ENCODE data around the gene IGF1.
"Not testable (repeated sequence)": the region's sequence is repeated elsewhere in the genome, so short reads cannot be mapped to it uniquely, and the experiment has no call there.

Gene IGF1

DNA sequence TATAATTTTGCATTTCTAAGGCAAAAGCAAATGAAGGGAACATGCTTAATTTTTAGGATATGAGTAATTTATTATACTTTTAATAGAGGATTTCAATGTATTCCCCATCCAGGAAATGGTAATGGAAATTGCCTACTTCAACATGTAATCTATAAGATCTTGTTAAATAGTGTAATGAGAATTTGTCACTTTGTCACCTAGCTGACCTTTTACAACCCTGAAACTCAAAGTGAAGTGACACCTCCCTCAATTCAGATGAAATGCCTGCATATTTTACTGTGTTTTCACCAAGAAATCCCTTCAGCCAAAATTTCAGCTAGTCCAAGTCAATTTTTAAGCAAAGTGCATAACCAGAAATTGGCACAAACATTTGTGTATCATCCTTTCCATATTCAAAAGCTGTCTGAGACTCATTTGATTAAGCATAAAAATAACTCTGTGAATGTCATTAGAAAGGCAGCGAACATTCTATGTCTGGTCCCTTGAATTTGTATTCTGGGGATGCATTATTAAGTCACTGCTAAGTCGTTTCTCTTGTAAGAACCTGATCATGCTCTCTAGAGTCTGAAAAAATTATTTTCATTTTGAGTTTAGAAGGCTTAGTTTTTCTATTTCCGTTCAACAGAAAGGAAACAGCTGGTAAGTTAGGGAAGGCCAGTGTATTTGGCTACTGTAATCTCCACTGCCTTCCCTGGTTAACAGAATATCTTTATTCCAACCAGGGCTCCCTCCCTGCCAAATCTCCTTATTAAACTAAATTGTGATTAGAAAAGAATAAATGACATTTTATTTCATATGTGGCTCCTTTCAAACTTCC, 100.8 kb downstream of the IGF1 start:
- DNase-seq (ENCODE audit: low read depth), result no peak

DNA sequence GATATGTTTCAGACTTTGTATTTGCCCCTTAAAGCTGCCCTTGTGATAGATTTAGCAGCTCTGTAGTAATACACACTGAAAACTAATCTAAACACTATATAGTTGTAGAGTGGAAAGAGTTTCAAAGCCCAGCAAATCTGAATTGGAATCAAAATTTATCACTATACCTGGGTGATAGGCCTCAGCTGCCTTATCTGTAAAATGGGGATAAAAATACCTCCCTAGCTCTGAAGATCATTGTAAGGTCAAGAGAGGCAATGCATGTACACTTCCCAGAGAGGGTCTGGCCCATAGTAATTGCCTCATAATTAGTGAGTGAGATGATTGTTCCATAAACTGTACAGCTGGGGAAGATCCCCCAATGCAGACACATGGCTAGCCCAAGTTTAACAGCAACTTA, 103.6 kb downstream of the IGF1 start:
- DNase-seq (ENCODE audit: low read depth), result no peak

DNA sequence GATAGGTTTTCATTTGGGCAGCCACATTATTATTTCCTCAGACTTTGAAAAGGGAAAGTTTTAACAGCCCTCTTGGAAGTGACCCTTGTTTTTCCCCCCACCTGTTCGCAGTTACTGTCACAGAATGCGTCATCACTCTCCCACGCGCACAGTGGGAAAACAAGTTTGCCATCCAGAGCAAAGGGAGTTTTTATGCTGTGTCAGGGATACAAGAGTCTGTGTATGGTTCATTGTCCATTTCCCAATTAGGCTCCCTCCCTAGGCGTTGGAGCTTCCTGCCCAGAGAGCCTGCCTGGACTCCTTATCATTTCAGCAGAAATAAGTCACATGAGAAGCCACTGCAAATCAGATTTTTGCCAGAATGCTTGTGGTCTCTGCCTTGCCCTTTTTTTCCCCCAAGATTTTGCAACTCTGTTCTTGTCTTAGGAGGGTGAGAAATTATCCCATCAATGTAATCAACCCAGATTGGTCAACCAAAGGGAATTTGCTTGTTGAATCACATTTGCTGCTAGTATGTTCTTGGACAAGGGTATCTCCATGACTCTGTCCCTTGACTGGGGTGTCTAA, 104.1 kb downstream of the IGF1 start:
- DNase-seq (ENCODE audit: low read depth), result peak; percentile 84

DNA sequence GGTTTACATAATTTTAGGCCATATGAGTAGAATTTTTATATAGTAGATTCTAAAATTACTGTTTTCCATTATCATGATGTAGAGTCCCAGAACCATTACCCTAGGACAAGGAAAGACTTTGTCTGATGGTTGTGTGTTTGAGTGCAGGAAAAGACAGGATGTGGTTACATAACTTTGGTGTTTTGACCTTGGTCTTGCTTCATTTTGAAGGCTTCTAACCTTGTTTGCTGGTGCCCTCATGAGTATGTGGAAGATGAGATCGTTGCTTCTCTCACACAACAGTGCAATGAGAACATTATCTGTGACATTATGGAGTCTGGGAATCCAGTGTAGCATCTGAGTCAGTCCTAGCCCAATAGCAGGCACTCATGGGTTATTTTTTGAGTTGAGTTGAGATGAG, 106.2 kb downstream of the IGF1 start:
- peak; percentile 12 for DNase-seq (ENCODE audit: low read depth)

DNA sequence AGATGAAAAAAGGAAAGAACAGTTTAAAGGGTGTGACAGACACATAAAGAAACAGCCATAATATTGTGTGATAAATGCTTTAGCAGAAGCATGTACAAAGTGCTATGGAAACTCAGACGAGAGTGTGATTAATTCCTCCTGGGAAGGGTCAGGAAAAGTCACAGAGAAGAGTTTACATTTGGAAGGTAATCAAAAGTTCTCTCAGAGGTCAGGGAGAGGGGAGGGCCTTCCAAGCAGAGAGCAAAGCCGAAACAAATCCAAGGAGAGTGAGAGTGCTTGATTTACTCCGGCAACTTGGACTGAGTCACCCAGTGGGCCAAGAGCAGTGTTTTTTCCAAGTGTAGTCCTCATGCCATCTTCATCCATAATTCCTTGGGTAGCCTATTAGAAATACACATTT, 108.3 kb downstream of the IGF1 start:
- DNase-seq (ENCODE audit: low read depth), result peak; percentile 17

DNA sequence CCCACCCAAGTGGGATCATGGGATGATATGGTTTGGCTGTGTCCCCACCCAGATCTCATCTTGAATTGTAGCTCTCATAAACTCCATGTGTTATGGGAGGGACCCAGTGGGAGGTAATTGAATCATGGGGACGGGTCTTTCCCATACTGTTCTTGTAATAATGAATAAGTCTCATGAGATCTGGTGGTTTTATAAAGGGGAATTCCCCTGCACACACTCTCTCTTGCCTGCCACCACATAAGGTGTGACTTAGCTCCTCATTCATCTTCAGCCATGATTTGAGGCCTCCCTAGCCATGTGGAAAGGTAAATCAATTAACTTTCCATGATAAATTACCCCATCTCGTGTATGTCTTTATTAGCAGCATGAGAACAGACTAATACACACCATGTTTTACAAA, 109.2 kb downstream of the IGF1 start:
- DNase-seq (ENCODE audit: low read depth), result no peak

DNA sequence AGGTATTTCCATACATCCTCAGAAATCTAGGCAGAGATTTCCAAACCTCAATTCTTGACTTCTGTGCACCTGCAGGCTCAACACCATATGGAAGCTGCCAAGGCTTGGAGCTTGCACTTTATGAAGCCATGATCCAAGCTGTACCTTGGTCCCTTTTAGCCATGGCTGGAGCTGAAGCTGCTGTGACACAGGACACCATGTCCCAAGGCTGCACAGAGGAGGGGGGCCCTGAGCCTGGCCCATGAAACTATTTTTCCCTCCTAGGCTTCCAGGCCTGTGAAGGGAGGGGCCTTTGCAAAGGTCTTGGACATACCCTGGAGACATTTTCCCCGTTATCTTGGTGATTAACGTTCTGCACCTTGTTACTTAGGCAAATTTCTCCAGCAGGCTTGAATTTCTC, 110.5 kb downstream of the IGF1 start:
- no peak for DNase-seq (ENCODE audit: low read depth)

DNA sequence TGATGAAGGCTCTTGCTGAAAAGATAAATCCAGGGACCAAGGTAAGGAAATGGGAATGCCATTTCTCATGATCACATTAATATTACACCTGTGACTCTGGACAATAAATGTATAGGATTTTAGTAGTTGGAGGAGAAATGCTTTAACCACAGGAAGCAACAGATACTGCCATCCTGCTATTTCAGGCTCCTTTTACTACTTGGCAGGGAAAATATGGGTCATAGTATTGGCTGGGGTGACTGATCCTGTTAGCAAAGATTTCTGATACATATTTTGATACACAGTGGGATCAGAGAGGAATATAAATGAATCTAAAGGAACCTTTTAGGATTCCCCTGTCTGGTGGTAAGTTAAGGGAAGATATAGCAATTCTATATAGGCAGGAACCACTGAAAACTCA, 115.0 kb downstream of the IGF1 start:
- no peak for DNase-seq (ENCODE audit: low read depth)

DNA sequence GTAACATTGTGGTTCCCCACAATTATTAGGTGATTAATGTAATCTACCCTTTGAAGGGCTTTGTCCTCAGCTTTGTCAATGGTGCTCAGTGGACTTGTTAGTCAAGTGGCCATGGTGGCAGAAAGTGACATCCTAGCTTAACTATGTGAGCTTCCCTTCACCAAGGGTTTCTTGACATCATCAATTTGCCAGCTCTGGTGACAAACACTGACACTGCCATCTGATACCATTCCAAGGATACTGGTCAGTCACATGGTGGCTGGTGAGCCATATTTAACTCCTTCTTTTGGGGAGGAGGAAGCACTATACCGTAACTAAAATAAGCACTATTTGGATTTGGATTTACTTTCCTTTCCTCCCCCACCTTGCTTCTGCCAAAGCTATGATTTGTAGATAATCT, 115.7 kb downstream of the IGF1 start:
- no peak for DNase-seq (ENCODE audit: low read depth)

DNA sequence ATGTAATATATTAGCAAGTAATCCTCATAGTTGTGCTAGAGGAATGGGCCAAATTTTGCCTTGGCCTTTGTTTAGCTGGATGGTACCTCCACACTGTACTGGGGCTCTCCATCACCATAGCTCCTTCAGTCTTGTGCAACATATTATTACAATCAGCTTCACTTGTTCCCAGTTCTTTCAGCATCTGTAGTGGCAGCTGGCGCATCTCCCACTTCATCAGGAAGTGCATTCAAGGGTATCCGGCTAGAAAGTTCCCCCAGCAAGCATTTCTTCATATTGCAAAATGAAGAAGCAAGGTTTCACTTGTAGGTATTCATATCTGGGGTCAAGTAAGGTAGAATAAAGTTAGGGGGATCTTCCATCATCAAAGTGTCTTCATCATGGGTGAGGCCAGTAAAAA, 123.7 kb downstream of the IGF1 start:
- no peak for DNase-seq (ENCODE audit: low read depth)

DNA sequence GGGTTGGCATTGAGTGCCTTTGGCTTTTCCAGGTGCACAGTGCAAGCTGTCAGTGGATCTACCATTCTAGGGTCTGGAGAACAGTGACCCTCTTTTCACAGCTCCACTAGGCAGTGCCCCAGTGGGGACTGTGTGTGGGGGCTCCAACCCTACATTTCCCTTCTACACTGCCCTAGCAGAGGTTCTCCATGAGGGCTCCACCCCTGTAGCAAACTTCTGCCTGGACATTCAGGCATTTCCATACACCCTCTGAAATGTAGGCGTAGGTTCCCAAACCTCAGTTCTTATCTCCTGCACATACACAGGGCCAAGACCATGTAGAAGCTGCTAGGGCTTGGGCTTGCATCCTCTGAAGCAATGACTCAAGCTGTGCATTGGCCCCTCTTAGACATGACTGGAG, 126.1 kb downstream of the IGF1 start:
- not testable (repeated sequence) for DNase-seq (ENCODE audit: low read depth)

DNA sequence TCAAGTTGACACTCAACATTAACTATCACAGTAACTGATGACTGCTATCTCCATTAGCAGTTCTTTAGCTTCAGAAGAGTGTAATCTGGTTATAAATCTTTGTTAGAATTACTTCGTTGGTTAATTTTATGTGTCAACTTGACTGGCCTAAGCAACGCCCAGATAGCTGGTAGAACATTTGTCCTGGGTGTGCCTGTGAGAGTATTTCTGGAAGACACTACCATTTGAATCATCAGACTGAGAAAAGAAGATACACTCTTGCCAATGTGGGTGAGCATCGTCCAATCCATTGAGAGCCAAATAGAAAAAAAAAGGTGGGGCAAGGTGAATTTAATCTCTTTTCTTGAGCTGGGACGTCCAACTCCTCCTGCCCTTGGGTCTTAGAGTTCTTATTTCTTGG, 129.0 kb downstream of the IGF1 start:
- DNase-seq (ENCODE audit: low read depth), result no peak

DNA sequence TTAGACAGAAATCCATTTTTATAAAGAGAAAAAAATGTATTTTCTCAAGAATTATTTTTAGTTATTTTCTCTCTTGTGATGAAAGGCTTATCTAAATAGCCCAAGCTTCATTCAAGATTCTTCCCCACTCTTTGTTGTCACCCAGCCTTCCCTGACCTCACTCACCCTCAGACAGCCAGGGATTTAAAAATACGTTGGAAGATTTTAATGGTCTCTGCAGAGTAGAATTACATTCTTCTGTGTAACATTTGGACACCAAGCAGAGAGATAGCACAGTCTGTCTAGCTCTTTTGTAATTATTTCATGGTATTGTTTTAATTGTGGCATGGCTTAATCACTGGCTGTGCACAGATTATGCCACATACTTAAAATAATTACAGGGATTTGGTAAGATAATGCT, 130.3 kb downstream of the IGF1 start:
- DNase-seq (ENCODE audit: low read depth), result no peak

DNA sequence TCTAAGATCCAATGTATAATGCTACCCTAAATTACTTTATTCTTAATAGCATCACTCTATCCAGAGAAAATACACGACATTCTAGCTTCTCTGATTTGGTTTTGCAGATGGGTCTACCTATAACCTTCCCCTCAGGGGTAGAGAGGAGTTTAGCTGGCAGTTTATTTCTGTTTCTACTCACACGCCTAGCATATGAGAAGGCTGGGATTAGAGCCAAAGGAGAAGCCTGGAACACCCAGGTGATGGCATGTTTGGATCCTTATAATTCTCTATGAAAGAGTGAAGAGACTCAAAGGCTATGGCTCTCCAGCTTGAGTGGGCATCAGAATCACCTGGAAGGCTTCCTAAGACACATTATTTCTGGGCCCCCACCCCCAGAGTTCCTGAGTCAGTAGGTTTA, 131.3 kb downstream of the IGF1 start:
- DNase-seq (ENCODE audit: low read depth), result no peak

DNA sequence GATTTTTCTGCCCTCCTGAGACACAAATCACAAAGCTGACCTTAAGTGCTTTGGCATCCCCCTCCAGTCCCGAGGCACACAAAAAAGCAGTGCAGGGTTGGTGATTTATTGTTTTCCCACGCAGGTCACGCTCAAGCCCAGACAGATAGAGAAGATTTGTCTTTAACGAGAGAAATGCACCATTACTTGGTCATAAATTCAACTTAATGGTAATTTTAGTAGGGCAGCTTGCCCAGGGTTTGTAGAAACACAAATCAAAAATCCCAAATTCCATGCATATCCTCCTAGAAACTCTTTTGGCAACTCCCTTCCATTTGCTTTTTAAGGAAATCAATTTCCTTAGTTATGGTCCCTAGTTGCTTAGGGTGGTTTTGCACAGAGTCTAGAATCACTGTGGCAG, 132.6 kb downstream of the IGF1 start:
- DNase-seq (ENCODE audit: low read depth), result no peak

Data from amniotic epithelial cell (primary cell).